Thyroid gland (tissue), 4 donors: Measurements from ENCODE around the gene LRRC4C. TPM values are rescaled to one million over a fixed set of nuclear protein-coding genes. Genes with fewer than 3 reads are reported as not detected.
A peak's percentile ranks its signal among the peaks of the same experiment; 100 is the strongest.

Experiments
- DNase-seq, 2 donors: peaks; one replicate each; pipeline ENCODE4 v3.0.0-alpha.2; 2019
- H3K27ac ChIP-seq, 3 donors: fragments of 200-600 bp; sonication (generic); 1 replicate in 2 of 3; 2 replicates in 1 of 3; pipeline ENCODE4 v1.5.1; 2016 to 2019; ENCODE audit warnings: mild to moderate bottlenecking in 1 of 3, moderate library complexity in 1 of 3
- H3K27me3 ChIP-seq: fragments of 200-600 bp; sonication (generic); one replicate; pipeline ENCODE4 v1.5.1; 2019
- H3K36me3 ChIP-seq, 2 donors: fragments of 200-600 bp; sonication (generic); one replicate each; pipeline ENCODE4 v1.5.1; 2016 to 2019
- H3K4me1 ChIP-seq, 2 donors: fragments of 200-600 bp; sonication (generic); one replicate each; pipeline ENCODE4 v1.5.1; 2017 to 2019
- H3K4me3 ChIP-seq, 3 donors: fragments of 200-600 bp; sonication (generic); replicated peaks in 1 of 3; 1 replicate in 2 of 3; 2 replicates in 1 of 3; pipeline ENCODE4 v1.5.1; 2016; ENCODE audit warnings: mild to moderate bottlenecking in 1 of 3
- H3K9me3 ChIP-seq: fragments of 200-600 bp; sonication (generic); one replicate; pipeline ENCODE4 v1.5.1; 2017
- POLR2A ChIP-seq, 2 donors: fragments of 450-650 bp; IDR thresholded peaks; one replicate each; pipeline ENCODE4 v1.6.1; 2017; ENCODE audit warnings: antibody characterized with exemption in 2 of 2, mild to moderate bottlenecking in 2 of 2, moderate library complexity in 1 of 2
- WGBS, 2 donors: methylation state at CpG; one replicate each; pipeline ENCODE4 v1.1.5; 2017; 5-methylcytosine and 5-hydroxymethylcytosine counted together
- intact Hi-C: fragments of 100-400 bp; cut with DNase I; formaldehyde crosslinking; loops from one replicate; pipeline ENCODE4 v1.15.1; 2023
- total RNA-seq, 4 donors: library from RNA; depleted of rRNA; stranded (reverse); fragments of >200 nt; gene quantifications; one replicate each; pipeline ENCODE4 v1.2.3, GENCODE V29; 2016
- TF ChIP-seq, protein P1 (sequence below), 6 experiments: fragments of 200-600 bp in 3 of 6; fragments of 450-650 bp in 3 of 6; sonication (generic) in 3 of 6; IDR thresholded peaks; one replicate each; pipeline ENCODE4 v1.5.1; 2016 to 2019; ENCODE audit warnings: antibody characterized with exemption in 6 of 6, mild to moderate bottlenecking in 2 of 6, inconsistent platforms in 1 of 6, moderate library complexity in 1 of 6

LRRC4C gene
- total RNA-seq, 4 donors from 2014 or later = 4.6 to 13.9 (median 7.8) TPM

DNA sequence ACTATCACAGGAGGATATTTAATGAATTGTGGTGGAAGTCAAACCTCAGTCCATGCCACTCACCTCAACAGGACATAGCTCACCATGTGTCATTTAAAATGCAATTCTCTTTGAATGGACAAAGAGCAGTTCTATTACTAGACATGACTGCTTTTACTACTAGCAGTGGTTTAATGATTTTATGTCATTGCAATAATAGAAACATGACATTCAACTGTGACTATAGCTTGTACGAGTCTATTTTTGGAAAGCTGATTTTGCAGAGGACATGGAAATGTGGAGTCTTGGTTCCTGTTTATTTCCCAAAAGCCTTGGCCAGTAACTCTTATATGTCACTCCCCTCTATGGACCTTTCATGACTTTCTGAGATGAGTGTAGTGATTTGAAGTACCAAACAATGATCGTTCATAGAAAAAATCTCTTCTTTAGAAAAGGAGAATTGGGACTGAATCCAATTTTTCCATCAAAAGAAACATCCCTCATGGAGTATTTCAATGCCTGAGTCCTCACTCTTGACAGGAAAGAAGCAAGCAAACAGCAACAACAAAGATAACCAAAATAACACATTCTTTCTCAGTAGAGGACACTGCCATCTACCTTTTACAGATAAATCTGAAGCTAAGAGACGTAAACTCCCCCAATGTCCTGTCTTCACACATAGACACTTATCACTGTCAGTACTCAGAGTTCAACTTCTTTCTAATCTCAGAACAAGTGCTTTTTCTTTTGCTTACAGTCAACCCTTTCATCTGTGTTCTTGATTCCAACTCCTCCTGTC, 233.4 kb downstream of the LRRC4C start:
- H3K9me3 ChIP-seq = no peaks in the 10 kb centered on the region
- no peaks in the 10 kb centered on the region for H3K27me3 ChIP-seq
- no peaks in the 10 kb centered on the region for H3K4me1 ChIP-seq
- 51 to 57% methylated on average over 3 of the region's 3 CpGs for WGBS, 2 donors
- TF ChIP-seq, protein P1, sequence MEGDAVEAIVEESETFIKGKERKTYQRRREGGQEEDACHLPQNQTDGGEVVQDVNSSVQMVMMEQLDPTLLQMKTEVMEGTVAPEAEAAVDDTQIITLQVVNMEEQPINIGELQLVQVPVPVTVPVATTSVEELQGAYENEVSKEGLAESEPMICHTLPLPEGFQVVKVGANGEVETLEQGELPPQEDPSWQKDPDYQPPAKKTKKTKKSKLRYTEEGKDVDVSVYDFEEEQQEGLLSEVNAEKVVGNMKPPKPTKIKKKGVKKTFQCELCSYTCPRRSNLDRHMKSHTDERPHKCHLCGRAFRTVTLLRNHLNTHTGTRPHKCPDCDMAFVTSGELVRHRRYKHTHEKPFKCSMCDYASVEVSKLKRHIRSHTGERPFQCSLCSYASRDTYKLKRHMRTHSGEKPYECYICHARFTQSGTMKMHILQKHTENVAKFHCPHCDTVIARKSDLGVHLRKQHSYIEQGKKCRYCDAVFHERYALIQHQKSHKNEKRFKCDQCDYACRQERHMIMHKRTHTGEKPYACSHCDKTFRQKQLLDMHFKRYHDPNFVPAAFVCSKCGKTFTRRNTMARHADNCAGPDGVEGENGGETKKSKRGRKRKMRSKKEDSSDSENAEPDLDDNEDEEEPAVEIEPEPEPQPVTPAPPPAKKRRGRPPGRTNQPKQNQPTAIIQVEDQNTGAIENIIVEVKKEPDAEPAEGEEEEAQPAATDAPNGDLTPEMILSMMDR (IDR thresholded peaks at IDR 0.05) = no peak
- no peak for TF ChIP-seq POLR2A (IDR thresholded peaks at IDR 0.05)
- no peaks in the 10 kb centered on the region for H3K36me3 ChIP-seq
- H3K27ac ChIP-seq = no peak overlapping the region
- intact Hi-C loops = no loop called here
- DNase-seq = no peak
- no peak overlapping the region for H3K4me3 ChIP-seq

DNA sequence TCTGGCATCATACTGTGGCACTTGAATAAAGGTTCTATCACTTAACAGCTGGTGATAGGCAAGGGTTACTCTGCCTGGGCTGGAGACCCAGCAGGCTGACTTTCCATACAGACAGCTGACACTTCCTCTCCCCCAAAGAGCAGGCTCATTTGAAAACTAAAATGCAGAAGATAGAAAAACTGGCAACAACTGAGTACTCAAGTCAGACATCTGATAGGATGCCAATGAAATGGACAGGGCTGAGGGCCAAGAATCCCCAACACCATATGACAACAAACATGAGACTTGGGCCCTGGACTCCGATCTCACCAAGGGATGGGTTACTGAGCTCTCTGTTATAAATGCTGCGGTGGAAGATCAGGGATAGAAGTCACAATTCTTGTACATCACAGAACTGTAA, 237.2 kb downstream of the LRRC4C start:
- Histone ChIP-seq H3K36me3 (no peaks in the 10 kb centered on the region), H3K4me3 (no peak overlapping the region), H3K9me3 (no peaks in the 10 kb centered on the region), H3K27me3 (no peaks in the 10 kb centered on the region), H3K4me1 (no peaks in the 10 kb centered on the region), H3K27ac (no peak overlapping the region)
- peak in 1 of 2 donors; percentile 3 for DNase-seq
- intact Hi-C loops = no loop called here
- TF ChIP-seq, protein P1 (IDR thresholded peaks at IDR 0.05) = no peak
- no peak for TF ChIP-seq POLR2A (IDR thresholded peaks at IDR 0.05)
- 76 to 78% methylated on average over 2 of the region's 2 CpGs for WGBS, 2 donors

DNA sequence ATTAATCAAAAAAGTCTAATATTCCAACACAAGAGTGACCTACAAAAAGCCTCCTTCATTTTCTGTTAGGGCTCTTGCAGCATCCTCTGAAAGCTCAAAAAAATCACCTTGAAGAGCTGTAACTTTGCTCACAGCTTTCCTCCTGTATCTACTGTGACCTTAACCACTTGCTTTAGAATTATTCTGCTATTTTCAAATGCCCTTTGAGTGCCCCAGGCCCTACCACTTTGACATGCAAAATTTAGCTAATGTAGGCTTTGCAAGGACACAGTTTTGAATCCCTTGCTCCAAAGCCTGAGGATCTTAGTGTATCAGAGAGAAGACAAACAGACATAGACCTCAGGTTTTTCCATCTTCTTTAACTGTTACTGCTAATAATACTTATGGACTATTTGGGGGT, 253.1 kb downstream of the LRRC4C start:
- Histone ChIP-seq H3K36me3 (no peaks in the 10 kb centered on the region), H3K4me1 (no peaks in the 10 kb centered on the region), H3K4me3 (no peak overlapping the region), H3K9me3 (no peaks in the 10 kb centered on the region), H3K27ac (no peak overlapping the region), H3K27me3 (no peaks in the 10 kb centered on the region)
- no peak for DNase-seq
- intact Hi-C loops = no loop called here
- no peak for TF ChIP-seq POLR2A (IDR thresholded peaks at IDR 0.05)
- TF ChIP-seq, protein P1 (IDR thresholded peaks at IDR 0.05) = no peak

DNA sequence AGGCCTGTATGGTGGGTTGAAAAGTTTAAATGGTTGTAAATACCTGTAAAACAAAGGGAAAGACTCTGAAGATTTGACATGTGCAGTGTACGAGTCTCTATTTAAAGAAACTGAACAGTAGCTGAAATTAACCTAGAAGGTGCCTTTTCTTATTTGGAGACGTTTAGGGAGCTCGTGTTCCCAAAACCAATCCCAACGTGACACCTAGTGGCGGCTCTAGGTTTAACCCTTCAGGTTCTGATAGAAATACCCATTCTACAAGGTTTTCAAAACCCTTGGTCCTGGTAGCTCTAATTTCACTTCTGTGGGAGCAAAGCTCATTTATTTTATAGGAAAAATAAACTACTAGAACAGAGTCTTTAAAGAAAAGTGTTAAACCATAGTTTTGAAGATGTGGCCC, 258.3 kb downstream of the LRRC4C start:
- Histone ChIP-seq H3K36me3 (no peaks in the 10 kb centered on the region), H3K27ac (no peak overlapping the region), H3K4me1 (no peaks in the 10 kb centered on the region), H3K4me3 (no peak overlapping the region), H3K27me3 (no peaks in the 10 kb centered on the region), H3K9me3 (no peaks in the 10 kb centered on the region)
- TF ChIP-seq, protein P1 (IDR thresholded peaks at IDR 0.05) = peak in 3 of 6 experiments; percentile 32 to 45 (median 42)
- no peak for TF ChIP-seq POLR2A (IDR thresholded peaks at IDR 0.05)
- peak; percentile 18 to 29 for DNase-seq
- intact Hi-C loops = no loop called here
- 8 to 10% methylated on average over 5 of the region's 5 CpGs for WGBS, 2 donors

DNA sequence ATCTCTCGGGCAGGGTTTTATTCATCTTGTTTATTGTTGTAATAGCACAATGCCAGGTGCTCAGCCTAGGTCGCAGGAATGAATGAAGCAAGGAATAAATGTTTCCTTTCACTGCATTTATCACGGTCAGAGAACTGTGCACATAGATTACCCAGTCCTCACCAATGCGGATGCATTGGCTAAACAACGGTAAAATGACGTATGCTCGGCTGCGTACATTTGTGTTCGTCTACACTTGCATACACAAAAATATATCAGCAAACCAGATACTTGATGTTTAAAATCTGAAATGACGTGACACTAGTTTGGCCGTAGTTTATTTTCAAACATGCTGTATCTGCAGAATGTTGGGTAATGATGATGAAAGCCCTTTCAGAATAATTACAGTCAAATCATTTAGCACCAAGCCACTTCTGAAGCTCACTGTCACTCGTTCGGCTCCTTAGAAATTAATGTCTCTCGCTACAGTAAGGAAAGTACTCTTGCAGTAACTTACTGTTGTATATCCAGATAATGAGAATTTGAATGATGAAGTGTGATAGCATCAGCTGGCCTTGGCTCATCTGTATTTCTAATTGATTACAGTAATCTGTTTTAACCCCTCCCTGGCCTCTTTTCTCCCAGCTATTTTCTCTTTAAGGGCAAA, 268.9 kb downstream of the LRRC4C start:
- WGBS, 2 donors = 80 to 85% methylated on average over 14 of the region's 14 CpGs
- Histone ChIP-seq H3K4me1 (no peaks in the 10 kb centered on the region), H3K27ac (no peak overlapping the region), H3K36me3 (no peaks in the 10 kb centered on the region), H3K27me3 (no peaks in the 10 kb centered on the region), H3K9me3 (no peaks in the 10 kb centered on the region), H3K4me3 (no peak overlapping the region)
- no peak for DNase-seq
- intact Hi-C loops = no loop called here
- TF ChIP-seq, protein P1 (IDR thresholded peaks at IDR 0.05) = no peak
- no peak for TF ChIP-seq POLR2A (IDR thresholded peaks at IDR 0.05)
